Uterus (tissue), 4 donors: ENCODE data around the gene GHR. TPM values are rescaled to one million over a fixed set of nuclear protein-coding genes. Genes with fewer than 3 reads are reported as not detected.

Source experiments
- DNase-seq, 2 donors: peaks; one replicate each; pipeline ENCODE4 v3.0.0-alpha.2; 2019 to 2020
- H3K27ac ChIP-seq, 2 donors: fragments of 200-600 bp; sonication (generic); 1 replicate in 1 of 2; 2 replicates in 1 of 2; pipeline ENCODE4 v1.5.1; 2016 to 2018
- H3K27me3 ChIP-seq, 2 donors: fragments of 200-600 bp; sonication (generic); one replicate each; pipeline ENCODE4 v1.5.1; 2018 to 2019; ENCODE audit warnings: control low read depth in 1 of 2
- H3K36me3 ChIP-seq, 2 donors: fragments of 200-600 bp; sonication (generic); one replicate each; pipeline ENCODE4 v1.5.1; 2019; ENCODE audit warnings: control low read depth in 1 of 2
- H3K4me1 ChIP-seq, 2 donors: fragments of 200-600 bp; sonication (generic); one replicate each; pipeline ENCODE4 v1.5.1; 2018 to 2019; ENCODE audit warnings: control low read depth in 1 of 2
- H3K4me3 ChIP-seq, 2 donors: fragments of 200-600 bp; sonication (generic); 1 replicate in 1 of 2; 2 replicates in 1 of 2; pipeline ENCODE4 v1.5.1; 2018 to 2019; ENCODE audit warnings: mild to moderate bottlenecking in 1 of 2
- H3K9me3 ChIP-seq, 2 donors: fragments of 200-600 bp; sonication (generic); one replicate each; pipeline ENCODE4 v1.5.1; 2019; ENCODE audit warnings: control low read depth in 1 of 2
- POLR2A ChIP-seq, 2 donors: fragments of 450-650 bp; IDR thresholded peaks; one replicate each; pipeline ENCODE4 v1.6.1; 2016; ENCODE audit warnings: antibody characterized with exemption in 2 of 2, mild to moderate bottlenecking in 1 of 2, moderate library complexity in 1 of 2
- intact Hi-C: fragments of 100-400 bp; cut with DNase I; formaldehyde crosslinking; loops from one replicate; pipeline ENCODE4 v1.15.1; 2023; ENCODE audit warnings: low total_unique reads
- total RNA-seq, 4 donors: library from RNA; depleted of rRNA in 3 of 4; stranded (reverse); fragments of >200 nt in 3 of 4; gene quantifications; one replicate each; pipeline versions ENCODE4 v1.1.0 to v1.2.4, GENCODE V29; 2014 to 2023
- TF ChIP-seq, protein P1 (sequence below), 4 experiments: fragments of 200-600 bp in 2 of 4; fragments of 450-650 bp in 2 of 4; sonication (generic) in 2 of 4; IDR thresholded peaks; one replicate each; pipeline ENCODE4 v1.5.1; 2016 to 2019; ENCODE audit warnings: antibody characterized with exemption in 4 of 4, mild to moderate bottlenecking in 2 of 4, moderate library complexity in 1 of 4
- donor health status: DM: yes; HTN: yes; CAD: no.

The GHR gene
- total RNA-seq, 4 donors from 2014 or later: 1.8 to 19.7 (median 5.6) TPM

DNA sequence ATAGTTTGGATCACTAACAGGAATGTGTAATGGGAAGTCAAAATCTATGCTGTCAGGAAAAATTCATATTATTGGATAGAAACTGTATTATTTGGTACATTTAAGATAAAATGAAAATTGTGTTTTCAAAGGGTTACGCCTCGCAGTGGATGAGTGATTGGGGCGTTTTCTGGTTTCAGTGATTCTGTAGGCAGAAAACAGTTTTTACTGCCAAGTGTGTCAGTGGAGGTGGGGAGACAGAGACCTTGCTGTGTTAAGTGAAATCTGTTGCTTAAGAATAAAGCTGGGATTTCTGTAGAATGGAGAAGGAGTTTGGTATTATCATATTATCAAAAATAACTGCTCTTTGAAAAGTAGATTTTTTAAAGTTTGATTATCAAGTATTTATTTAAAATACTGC lies 69.7 kb downstream of the GHR start:
- no peak for TF ChIP-seq POLR2A (IDR thresholded peaks at IDR 0.05)
- TF ChIP-seq, protein P1, sequence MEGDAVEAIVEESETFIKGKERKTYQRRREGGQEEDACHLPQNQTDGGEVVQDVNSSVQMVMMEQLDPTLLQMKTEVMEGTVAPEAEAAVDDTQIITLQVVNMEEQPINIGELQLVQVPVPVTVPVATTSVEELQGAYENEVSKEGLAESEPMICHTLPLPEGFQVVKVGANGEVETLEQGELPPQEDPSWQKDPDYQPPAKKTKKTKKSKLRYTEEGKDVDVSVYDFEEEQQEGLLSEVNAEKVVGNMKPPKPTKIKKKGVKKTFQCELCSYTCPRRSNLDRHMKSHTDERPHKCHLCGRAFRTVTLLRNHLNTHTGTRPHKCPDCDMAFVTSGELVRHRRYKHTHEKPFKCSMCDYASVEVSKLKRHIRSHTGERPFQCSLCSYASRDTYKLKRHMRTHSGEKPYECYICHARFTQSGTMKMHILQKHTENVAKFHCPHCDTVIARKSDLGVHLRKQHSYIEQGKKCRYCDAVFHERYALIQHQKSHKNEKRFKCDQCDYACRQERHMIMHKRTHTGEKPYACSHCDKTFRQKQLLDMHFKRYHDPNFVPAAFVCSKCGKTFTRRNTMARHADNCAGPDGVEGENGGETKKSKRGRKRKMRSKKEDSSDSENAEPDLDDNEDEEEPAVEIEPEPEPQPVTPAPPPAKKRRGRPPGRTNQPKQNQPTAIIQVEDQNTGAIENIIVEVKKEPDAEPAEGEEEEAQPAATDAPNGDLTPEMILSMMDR (IDR thresholded peaks at IDR 0.05): no peak
- no peaks in the 10 kb centered on the region for H3K4me1 ChIP-seq

DNA sequence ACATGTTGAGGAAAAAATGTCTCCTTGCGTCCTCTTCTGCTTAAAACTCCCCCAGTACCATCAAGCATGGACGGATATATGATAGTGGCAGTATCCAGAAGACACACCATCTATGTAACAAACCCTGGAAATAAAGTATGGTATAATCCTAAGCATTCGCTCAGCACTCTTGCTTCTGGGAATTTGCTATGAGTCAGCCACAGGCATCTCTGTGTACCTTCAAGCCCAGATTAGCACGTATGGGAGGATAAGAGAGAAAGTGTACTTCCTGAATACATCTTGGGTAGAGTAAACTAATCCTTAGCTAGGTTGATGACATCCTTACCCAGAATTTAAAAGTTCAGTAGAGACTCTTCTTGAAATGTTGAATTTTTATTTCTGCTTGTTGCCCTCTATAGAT lies 71.2 kb downstream of the GHR start:
- intact Hi-C loops: no loop called here
- H3K9me3 ChIP-seq: no peaks in the 10 kb centered on the region
- H3K27ac ChIP-seq: no peak overlapping the region
- H3K4me3 ChIP-seq: no peak overlapping the region
- H3K4me1 ChIP-seq: no peaks in the 10 kb centered on the region
- no peak for DNase-seq
- TF ChIP-seq, protein P1 (IDR thresholded peaks at IDR 0.05): no peak
- no peak for TF ChIP-seq POLR2A (IDR thresholded peaks at IDR 0.05)
- H3K27me3 ChIP-seq: no peaks in the 10 kb centered on the region
- no peaks in the 10 kb centered on the region for H3K36me3 ChIP-seq

More for the DNA sequence above, 69.7 kb downstream of the GHR start:
- no peak overlapping the region for H3K27ac ChIP-seq
- no peaks in the 10 kb centered on the region for H3K9me3 ChIP-seq
- H3K27me3 ChIP-seq: no peaks in the 10 kb centered on the region
- H3K36me3 ChIP-seq: no peaks in the 10 kb centered on the region
- H3K4me3 ChIP-seq: no peak overlapping the region
- intact Hi-C loops: no loop called here
- no peak for DNase-seq

DNA sequence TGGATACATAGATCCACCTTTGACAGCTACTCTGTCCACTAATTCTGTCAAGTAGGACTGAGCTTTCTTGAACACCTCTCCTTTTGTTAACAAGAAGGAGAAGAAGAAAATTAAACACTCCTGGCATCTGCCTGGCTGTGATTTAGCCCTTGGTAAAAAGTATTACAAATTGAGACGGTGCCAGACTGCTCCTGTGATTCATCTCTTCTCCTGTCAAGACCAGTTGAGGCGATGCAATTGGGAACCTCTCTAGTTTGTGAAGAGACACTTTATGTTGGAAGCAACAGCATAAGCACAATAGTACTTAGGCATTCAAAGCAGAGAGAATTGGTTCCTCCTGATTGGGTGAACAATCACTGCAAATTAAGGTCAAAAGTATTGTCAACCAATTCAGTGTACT lies 72.7 kb downstream of the GHR start:
- H3K4me3 ChIP-seq: no peak overlapping the region
- intact Hi-C loops: no loop called here

DNA sequence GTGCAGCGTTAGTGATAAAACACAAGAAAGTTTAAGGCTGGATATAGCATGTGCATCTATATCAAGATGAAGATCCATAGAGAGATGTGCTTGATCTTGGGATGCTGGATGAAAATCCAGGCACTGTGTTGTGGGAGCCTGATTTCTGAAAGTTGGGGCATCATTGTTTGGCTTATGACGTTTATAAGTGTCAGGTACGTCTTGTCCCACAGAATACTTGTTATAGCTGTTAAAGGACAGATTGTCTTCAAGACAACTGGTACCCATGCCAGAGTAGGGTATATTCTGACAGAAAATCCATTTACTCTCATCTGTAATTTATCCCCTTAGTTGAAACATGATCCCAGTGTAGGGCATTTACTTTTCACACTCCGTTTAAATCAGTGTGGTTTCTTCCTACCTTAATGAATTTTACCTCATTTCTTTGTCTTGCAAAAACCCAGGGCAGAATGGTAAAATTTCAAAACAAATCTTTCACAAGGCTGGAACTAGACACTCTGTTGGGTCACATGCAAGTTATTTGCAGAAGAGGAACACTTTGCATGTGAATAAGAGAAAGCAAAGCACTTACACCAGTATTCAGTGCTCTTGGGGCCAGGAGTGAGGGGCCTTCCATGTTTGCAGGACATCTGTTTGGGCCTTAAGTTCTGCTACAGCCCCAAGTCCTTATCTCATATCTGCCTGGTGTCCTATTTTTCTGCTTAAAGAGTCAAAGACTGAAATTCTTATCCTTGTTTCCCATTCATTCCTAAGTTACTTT lies 73.3 kb downstream of the GHR start:
- Histone ChIP-seq H3K4me1 (no peaks in the 10 kb centered on the region), H3K36me3 (no peaks in the 10 kb centered on the region), H3K4me3 (no peak overlapping the region), H3K9me3 (no peaks in the 10 kb centered on the region), H3K27ac (no peak overlapping the region), H3K27me3 (no peaks in the 10 kb centered on the region)
- no peak for DNase-seq
- TF ChIP-seq, protein P1 (IDR thresholded peaks at IDR 0.05): no peak
- TF ChIP-seq POLR2A (IDR thresholded peaks at IDR 0.05): no peak
- intact Hi-C loops: no loop called here

More for the DNA sequence above, 72.7 kb downstream of the GHR start:
- Histone ChIP-seq H3K4me1 (no peaks in the 10 kb centered on the region), H3K36me3 (no peaks in the 10 kb centered on the region), H3K27me3 (no peaks in the 10 kb centered on the region), H3K27ac (no peak overlapping the region), H3K9me3 (no peaks in the 10 kb centered on the region)
- no peak for DNase-seq
- TF ChIP-seq POLR2A (IDR thresholded peaks at IDR 0.05): no peak
- TF ChIP-seq, protein P1 (IDR thresholded peaks at IDR 0.05): no peak

DNA sequence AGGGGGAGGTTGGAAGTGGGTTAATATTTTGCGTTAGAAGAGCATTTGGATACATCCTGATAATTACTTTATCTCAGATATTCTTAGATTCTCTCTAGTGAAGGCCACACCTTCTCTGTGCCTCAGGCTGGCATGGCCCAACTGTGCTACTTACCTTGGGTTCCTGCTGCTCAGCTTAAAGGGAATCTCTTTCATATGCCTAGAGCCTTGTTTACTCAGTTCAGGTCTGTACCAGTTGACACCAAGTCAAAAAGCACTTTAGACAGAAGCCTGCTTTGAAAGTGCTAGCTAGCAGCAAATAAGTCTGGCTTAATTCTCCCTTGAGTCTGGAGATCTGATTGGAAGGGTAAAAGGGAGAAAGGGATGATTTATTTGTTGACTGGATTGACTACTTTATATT lies 74.8 kb downstream of the GHR start:
- H3K27ac ChIP-seq: no peak overlapping the region
- no peaks in the 10 kb centered on the region for H3K36me3 ChIP-seq
- no peak for DNase-seq
- no peaks in the 10 kb centered on the region for H3K27me3 ChIP-seq
- no peak for TF ChIP-seq POLR2A (IDR thresholded peaks at IDR 0.05)
- TF ChIP-seq, protein P1 (IDR thresholded peaks at IDR 0.05): no peak
- intact Hi-C loops: no loop called here
- no peak overlapping the region for H3K4me3 ChIP-seq
- H3K4me1 ChIP-seq: no peaks in the 10 kb centered on the region
- no peaks in the 10 kb centered on the region for H3K9me3 ChIP-seq
